DMS153 treated with DMSO at 0.1 percent for 48 hours (cell line): Measurements from ENCODE around the gene TAF11L6.
"Not testable (repeated sequence)": the region's sequence is repeated elsewhere in the genome, so short reads cannot be mapped to it uniquely, and the experiment has no call there.

Experiments
- DNase-seq: peaks from one replicate; lab custom pipeline; 2025; ENCODE audit not compliant: unreplicated experiment; lab: John Stamatoyannopoulos, UW

The TAF11L6 gene

GRCh38 chr5:17528369-17528768, at the start of gene TAF11L6:
TSS of gene TAF11L6 (plus strand) at chr5:17528669.
- not testable (repeated sequence) for DNase-seq

- no peak for DNase-seq
Observed at GRCh38 chr5:17481378-17481777, 47.1 kb upstream of the TAF11L6 start.

- no peak for DNase-seq
Observed at GRCh38 chr5:17482790-17483189, 45.7 kb upstream of the TAF11L6 start.

GRCh38 chr5:17486464-17487173, 41.9 kb upstream of the TAF11L6 start:
- DNase-seq: not testable (repeated sequence)

- DNase-seq: no peak
Observed at GRCh38 chr5:17487174-17487512, 41.3 kb upstream of the TAF11L6 start.

- DNase-seq: not testable (repeated sequence)
Observed at GRCh38 chr5:17491257-17491656, 37.2 kb upstream of the TAF11L6 start.

GRCh38 chr5:17492770-17493169, 35.7 kb upstream of the TAF11L6 start:
- no peak for DNase-seq

GRCh38 chr5:17497446-17497845, 31.0 kb upstream of the TAF11L6 start:
- DNase-seq: no peak

- DNase-seq: not testable (repeated sequence)
Observed at GRCh38 chr5:17497931-17498330, 30.5 kb upstream of the TAF11L6 start, which contains the start of gene TAF11L2. TSS of gene TAF11L2 (plus strand) at chr5:17498231.

GRCh38 chr5:17511775-17512325, 16.6 kb upstream of the TAF11L6 start:
- DNase-seq: no peak

GRCh38 chr5:17517526-17517925, 10.9 kb upstream of the TAF11L6 start:
- DNase-seq: not testable (repeated sequence)

- DNase-seq: not testable (repeated sequence)
Observed at GRCh38 chr5:17518067-17518466, 10.4 kb upstream of the TAF11L6 start, which contains the start of gene TAF11L3. TSS of gene TAF11L3 (plus strand) at chr5:17518367.

GRCh38 chr5:17519508-17519907, 9.0 kb upstream of the TAF11L6 start:
- DNase-seq: not testable (repeated sequence)

GRCh38 chr5:17521501-17521900, 7.0 kb upstream of the TAF11L6 start, which contains the start of gene TAF11L4:
TSS of gene TAF11L4 (plus strand) at chr5:17521801.
- DNase-seq: not testable (repeated sequence)

- not testable (repeated sequence) for DNase-seq
Observed at GRCh38 chr5:17524935-17525334, 3.5 kb upstream of the TAF11L6 start, which contains the start of gene TAF11L5. TSS of gene TAF11L5 (plus strand) at chr5:17525235.

- DNase-seq: not testable (repeated sequence)
Observed at GRCh38 chr5:17526504-17526903, 2.0 kb upstream of the TAF11L6 start.
